Embryonic facial prominence (tissue), 1 donor: ENCODE results near the gene TMEM183A.
"Not testable (repeated sequence)": the region's sequence is repeated elsewhere in the genome, so short reads cannot be mapped to it uniquely, and the experiment has no call there.

Experiments used
- DNase-seq: peaks from one replicate; pipeline ENCODE4 v3.0.0-alpha.2; 2016; ENCODE audit errors: extremely low spot score

TMEM183A gene

DNA sequence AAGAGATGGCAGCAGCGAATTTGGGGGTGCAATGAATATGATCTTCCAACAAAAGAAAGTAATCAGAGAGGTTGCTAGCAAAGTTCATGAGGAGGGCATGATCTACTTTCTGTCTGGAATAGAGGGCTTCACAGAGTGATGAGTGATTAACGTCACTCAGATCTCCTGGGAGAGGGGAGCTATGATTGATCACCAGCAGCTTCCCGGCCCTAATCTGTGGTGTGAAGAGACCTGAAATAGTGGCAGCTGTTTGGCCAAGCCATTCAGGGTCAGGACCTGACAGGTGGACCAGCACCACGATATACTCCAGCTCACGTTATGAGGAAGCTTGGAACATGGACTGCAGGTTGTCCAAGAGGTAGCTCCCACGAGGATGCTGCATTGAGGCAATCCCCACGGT is 19.9 kb upstream of the TMEM183A start:
- no peak for DNase-seq

- DNase-seq: no peak
Observed at GRCh38 chr1:202987922-202988583, 19.1 kb upstream of the TMEM183A start.

- DNase-seq: no peak
Observed at GRCh38 chr1:202989879-202990278, 17.3 kb upstream of the TMEM183A start.

DNA sequence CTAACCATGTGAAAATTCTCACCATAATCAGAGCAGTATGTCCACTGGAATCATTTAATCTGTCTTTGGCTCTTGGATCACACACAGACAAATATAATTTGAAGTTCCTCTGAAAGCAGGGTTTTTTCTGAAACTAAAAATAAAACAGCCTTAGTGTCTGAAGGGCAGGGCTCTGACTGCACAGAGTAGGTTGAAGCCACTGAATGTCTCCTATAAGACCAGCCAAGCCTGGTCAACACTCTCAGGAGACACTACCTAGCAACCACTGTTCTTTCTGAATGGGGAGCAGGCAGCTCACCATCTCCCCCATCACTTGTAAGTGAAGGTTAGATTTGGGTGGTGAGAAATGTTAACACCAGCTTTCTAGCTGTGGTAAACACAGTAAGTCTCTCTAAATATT is 16.1 kb upstream of the TMEM183A start:
- DNase-seq: no peak

DNA sequence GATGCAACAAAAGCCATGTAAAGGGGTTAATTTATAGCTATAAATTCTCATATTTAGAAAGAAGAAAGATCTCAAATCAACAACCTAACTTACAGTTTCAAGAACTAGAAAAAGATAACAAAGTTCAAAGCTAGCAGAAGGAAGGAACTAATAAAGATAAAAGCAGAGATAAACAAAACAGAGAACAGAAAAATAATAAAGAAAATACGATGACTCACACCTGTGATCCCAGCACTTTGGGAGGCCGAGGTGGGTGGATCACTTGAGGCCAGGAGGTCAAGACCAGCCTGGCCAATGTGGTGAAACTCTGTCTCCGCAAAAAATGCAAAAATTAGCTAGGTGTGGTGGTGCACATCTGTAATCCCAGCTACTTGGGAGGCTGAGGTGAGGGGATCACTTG is 12.4 kb upstream of the TMEM183A start:
- no peak for DNase-seq

- DNase-seq: no peak
Observed at GRCh38 chr1:202998836-202999750, 8.1 kb upstream of the TMEM183A start.

DNA sequence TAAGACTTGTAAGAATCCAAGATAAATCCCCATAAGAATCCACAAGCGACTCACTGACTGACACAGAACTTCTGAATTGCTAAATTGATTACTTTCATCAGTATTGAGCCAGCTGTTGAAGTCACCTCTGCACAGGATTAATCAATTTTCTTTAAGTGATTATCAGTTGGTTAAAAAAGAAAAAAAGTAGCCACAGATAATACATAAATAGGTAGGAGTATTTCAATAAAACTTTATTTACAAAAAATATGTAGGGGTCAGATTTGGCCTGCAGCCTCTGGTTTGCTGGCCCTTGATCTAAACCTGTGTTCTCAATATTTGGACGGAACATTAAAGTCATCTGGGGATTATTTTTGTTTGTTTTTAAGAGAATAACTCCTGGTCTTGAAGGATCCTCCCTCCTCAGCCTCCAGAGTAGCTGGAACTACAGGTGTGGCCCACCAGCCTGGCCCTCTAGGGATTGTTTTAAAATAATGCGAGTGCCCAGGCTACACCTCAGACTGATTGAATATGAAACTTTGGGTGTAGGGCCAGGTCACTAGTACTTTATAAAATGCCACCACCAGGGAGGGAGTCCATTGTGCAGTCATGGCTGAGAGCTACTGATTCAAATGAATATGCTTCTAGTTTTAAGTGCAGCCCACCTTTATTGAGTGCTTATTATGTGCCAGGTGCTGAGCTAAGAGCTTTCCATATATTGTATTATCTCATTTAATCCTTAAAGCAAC is 6.8 kb upstream of the TMEM183A start:
- DNase-seq: no peak

DNA sequence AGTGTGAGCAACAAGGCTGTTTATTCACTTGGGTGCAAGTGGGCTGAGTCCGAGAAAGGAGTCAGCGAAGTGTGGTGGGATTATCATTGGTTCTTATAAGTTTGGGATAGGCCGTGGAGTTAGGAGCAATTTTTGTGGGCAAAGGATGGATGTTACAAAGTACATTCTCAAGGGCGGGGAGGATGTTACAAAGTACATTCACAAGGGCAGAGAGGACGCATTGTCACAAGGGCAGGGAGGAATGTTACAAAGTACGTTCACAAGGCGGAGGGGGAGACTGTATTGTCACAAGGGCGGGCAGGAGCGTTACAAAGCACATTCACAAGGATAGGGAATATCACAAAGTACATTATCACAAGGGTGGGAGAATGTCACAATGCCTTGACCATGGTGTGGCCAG is 5.2 kb upstream of the TMEM183A start:
- no peak for DNase-seq

DNA sequence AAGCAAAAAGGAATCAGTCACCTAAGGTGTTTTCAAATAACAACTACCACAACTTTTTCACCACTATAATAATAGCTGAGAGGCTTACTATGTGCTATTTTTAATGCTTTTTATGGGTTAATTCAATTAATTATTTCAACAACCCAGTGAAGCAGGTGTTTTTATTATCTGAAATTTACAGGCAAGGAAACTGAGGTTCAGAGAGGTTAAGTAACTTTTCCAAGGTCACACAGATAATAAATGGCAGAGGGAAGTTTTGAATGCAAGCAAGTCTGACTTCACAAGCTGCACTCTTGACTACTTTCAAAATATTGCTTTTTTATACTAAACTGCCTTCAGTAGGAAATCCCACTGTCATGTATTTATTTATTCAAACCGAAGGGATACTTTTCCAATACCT is 4.2 kb upstream of the TMEM183A start:
- DNase-seq: no peak

GRCh38 chr1:203005395-203006142 is 1.6 kb upstream of the TMEM183A start:
- not testable (repeated sequence) for DNase-seq

- DNase-seq: no peak
Observed at GRCh38 chr1:203009185-203009584, 2.0 kb downstream of the TMEM183A start.

- DNase-seq: no peak
Observed at GRCh38 chr1:203011582-203011981, 4.4 kb downstream of the TMEM183A start.

DNA sequence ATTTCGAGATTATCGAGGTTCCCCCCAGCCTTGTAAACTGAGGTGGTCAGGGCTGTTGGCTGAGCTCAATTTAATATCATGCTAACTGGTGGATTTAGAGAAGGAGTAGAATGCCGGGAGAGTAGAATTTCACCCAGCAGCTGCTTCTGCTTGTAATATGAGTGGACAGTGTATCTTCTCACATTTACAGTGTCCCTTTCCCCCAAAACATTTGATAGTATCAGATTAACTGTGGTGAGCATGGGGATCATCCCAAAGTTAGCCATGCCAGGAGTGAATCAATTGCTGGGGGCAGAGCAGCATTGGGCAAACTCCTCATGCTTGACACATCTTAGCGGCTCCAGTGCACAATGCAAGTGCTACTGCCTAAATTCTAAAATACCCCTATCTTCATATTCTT is 9.9 kb downstream of the TMEM183A start:
- no peak for DNase-seq

GRCh38 chr1:203017692-203018091 is 10.5 kb downstream of the TMEM183A start:
- DNase-seq: no peak

GRCh38 chr1:203022855-203023254 is 15.7 kb downstream of the TMEM183A start:
- DNase-seq: not testable (repeated sequence)

GRCh38 chr1:203025686-203026030 is 18.5 kb downstream of the TMEM183A start:
- no peak for DNase-seq

GRCh38 chr1:203026031-203026665 is 19.0 kb downstream of the TMEM183A start, which contains the start of gene PPFIA4:
PPFIA4 (plus strand) TSS chr1:203026491; CDS start chr1:203039009, 12,518 bp downstream.
- peak; percentile 84 for DNase-seq

- no peak for DNase-seq
Observed at GRCh38 chr1:203026666-203027663, 19.8 kb downstream of the TMEM183A start.

GRCh38 chr1:203028067-203028783 is 21.1 kb downstream of the TMEM183A start:
- DNase-seq: no peak
